Stromal cell of bone marrow (primary cell): ENCODE results near the gene PGGHG.
"Not testable (repeated sequence)": the region's sequence is repeated elsewhere in the genome, so short reads cannot be mapped to it uniquely, and the experiment has no call there.

Source experiments
- DNase-seq: peaks from one replicate; pipeline ENCODE4 v3.0.0-alpha.2; 2012; ENCODE audit warnings: low read depth

Gene PGGHG

DNA sequence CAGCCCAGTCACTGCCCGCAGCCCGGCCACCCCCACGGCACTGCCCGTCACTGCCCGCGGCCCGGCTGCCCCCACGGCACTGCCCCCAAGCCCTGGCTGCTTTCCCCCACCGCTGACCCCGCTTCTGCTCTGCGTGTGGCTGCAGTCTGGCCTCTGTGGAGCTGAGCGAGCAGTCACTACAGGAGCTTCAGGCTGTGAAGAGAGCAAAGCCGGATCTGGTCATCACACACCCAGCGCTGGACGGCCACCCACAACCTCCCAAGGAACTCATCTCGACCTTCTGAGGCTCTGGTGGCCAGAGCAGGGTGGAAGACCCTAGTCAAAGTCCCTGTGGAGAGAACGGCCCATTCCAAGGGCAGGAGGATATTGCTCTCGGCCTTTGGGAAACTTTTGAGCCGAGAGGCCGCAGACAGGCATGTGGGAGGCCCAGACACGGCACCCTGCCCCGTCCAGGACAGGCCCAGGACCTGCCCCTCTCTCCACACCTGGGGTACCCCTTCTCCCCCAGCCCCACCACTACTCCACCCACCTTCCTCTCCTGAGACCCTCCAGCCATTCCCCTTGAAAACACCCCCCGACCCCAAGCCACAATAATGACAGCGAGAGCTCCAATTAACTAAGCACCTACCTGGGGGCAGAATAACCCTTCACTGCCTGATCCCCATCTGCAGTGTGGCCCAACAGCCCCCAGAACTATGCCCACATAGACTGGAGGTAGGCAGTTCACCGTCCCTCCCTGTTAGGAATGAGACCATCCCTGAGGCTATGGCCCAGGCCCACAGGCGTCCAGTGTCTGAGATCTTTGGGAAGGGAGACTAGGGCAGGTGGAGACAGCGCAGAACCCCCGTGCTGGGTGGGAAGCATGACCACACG, 3.7 kb upstream of the PGGHG start:
- DNase-seq: no peak

DNA sequence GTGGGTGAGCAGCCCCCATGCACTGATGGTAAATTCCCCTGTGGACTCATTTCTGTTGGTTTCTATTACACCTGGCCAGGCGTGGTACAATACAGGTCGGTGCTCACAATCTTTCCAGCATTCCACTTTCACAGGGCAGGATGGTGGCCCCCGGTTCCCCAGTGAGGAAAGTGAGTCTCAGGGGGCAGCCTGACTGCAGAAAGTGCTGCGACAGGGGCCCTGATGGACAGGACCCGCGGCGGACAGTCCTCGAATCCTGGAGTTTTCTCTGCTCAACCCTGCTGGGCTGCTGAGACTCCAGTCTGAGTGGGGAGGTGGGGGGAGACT, 3.1 kb upstream of the PGGHG start:
- no peak for DNase-seq

DNA sequence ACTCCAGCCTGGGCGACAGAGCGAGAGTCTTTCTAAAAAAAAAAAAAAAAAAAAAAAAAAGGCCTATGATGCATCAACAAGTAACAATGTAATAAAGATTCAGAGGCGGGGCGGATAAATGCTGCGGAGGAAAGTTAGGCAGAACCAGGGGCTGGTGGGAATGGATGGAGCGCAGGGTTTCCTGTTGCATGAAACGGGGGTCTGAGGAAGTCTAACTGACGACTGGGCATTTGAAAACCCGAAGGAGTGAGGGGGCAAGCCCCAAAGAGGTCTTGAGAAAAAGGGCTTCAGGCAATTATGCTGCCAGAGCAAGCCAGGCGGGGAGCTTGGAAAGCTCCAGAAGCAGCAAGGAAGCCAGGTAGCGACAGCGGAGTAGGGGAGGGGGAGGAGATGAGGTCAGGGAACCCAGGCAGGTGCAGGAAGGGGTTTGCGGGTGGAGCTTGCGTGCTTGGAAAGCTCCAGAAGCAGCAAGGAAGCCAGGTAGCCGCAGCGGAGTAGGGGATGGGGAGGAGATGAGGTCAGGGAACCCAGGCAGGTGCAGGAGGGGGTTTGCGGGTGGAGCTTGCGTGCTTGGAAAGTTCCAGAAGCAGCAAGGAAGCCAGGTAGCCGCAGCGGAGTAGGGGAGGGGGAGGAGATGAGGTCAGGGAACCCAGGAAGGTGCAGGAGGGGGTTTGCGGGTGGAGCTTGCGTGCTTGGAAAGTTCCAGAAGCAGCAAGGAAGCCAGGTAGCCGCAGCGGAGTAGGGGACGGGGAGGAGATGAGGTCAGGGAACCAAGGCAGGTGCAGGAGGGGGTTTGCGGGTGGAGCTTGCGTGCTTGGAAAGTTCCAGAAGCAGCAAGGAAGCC, 1.7 kb upstream of the PGGHG start:
- not testable (repeated sequence) for DNase-seq

DNA sequence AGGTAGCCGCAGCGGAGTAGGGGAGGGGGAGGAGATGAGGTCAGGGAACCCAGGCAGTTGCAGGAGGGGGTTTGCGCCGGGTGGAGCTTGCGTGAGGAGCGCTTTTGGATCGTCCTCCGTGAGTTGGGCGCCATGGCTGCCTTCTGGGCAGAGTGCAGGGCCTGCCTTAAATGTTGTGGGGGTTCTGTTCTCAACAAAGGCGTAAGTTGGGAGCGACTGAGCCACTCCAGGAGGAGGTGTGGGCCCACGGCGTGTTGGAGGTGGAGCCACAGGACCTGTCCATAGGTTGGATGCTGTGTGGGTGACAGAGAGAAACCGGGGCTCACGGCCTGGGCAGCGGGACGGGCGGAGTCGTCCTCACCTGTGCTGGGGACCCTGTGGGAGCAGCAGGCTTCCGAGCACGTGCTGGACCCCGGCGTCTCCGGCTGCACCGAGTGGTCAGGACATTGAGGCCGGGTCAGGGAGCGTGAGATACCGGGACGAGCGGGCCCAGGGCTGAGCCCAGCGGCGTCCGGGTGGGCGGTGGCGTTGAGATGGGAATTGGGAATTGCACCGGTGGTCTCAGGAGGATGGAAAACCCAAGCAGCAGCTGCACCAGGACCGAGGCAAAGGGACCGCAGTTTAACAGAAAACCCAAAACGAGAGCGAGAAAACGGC, 977 bp upstream of the PGGHG start:
- DNase-seq: no peak

DNA sequence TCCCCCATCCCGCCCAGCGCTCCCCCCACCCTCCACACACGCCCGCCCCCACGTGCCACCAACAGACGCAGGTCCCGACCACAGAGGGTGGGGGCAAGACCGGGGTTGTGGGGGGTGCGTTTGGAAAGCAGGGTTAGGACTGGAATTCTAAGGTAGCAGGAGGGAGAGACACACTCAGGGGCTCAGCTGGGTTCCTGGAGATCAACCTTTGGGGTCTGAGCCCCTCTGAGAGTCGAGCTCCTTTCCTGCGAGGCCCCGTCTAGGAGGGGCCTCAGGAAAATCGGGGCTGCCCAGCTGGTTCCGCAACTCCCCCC, 429 bp downstream of the PGGHG start:
- no peak for DNase-seq

DNA sequence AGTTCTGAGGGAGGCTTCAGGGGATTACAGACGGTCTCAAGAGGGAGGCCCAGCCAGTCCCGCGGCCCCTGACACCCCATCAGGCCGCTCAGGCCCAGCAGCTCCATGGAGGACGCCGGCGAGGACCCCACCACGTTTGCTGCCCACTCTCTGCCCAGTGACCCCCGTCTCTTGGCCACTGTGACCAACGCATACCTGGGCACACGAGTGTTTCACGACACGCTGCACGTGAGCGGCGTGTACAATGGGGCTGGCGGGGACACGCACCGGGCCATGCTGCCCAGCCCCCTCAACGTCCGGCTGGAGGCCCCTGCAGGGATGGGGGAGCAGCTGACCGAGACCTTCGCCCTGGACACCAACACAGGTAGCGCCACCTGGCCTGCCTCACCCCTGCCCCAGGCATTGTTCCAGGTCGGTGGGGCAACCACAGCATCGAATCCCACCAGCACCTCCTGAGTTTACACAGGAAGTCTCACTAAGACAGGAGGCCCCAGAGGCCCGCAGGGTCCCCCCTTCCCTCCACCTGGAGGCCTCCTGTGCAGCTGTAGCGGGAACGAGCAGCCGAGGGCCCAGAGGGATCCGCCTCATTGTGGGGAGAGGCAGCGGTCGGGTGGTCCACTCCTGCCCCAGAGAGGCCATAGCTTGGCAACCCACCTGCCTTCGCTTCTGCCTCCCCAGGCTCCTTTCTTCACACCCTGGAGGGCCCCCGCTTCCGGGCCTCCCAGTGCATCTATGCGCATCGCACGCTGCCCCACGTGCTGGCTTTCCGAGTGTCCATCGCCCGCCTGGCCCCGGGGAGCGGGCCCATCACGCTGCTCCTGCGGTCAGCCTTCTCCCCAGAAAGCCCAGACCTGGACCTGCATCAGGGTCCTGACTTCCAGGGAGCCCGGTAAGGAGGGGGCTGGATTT, 1.0 kb downstream of the PGGHG start:
- no peak for DNase-seq

DNA sequence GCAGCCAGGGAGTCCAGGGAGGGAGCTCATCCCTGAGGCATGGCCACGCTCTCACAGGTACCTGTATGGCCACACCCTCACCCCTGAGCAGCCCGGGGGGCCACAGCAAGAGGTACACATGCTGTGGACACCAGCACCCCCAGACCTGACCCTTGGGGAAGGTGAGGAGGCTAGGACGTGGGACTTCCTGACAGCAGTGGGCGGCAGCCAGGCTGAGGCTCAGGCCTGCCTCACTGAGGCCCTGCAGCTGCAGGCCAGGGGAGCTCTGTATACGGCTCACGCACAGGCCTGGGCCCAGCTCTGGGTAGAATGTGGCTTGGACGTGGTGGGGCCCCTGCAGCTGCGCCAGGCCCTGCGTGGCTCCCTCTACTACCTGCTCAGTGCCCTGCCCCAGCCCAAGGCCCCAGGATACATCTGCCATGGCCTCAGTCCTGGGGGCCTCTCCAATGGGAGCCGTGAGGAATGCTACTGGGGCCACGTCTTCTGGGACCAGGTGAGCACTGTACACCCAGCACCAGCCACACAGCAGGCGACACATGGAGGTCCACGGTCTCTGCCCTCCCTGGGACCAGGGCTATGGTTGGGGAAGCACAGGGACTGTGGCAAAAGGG, 1.8 kb downstream of the PGGHG start:
- DNase-seq: no peak

DNA sequence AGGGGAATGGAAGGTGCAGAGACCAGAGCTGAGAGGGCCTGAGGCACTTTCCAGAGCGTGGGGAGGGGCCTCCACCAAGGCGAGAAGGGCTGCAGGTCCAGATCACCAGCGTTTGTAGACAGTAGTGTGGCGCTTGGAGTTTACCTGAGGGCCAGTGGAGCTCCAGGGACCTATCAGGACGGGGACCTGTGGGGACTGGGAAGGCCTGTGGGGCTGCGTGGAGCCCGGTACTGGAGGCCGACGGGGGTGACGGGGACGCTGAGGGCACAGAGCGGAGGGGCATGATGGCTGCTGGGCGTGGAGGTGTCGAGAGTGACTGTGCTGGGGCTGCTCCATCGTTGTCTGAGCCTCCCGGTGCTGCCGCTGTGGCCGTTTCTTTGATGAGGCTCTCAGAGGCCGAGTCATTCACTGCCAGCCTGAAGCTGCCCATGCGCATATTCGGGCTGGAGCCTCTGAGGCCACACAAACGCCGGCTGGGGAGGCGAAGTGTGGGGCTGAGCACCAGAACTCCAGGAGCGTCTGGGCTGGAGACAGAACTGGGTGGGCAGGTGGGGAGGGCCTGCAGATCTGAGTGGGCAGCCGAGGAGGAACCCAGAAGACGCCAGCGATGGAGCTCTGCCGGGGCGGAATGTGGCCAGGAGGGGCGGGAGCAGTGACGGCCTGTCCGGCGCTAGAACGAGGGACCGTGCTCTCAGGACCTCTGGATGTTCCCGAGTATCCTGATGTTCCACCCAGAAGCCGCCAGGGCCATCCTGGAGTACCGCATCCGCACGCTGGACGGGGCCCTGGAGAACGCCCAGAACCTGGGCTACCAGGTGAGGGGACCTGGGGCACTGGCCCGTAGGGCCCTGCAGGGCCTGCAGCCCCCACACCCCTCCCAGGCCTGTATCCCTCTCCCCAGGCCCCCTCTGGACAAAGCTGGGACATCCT, 2.6 kb downstream of the PGGHG start:
- no peak for DNase-seq

DNA sequence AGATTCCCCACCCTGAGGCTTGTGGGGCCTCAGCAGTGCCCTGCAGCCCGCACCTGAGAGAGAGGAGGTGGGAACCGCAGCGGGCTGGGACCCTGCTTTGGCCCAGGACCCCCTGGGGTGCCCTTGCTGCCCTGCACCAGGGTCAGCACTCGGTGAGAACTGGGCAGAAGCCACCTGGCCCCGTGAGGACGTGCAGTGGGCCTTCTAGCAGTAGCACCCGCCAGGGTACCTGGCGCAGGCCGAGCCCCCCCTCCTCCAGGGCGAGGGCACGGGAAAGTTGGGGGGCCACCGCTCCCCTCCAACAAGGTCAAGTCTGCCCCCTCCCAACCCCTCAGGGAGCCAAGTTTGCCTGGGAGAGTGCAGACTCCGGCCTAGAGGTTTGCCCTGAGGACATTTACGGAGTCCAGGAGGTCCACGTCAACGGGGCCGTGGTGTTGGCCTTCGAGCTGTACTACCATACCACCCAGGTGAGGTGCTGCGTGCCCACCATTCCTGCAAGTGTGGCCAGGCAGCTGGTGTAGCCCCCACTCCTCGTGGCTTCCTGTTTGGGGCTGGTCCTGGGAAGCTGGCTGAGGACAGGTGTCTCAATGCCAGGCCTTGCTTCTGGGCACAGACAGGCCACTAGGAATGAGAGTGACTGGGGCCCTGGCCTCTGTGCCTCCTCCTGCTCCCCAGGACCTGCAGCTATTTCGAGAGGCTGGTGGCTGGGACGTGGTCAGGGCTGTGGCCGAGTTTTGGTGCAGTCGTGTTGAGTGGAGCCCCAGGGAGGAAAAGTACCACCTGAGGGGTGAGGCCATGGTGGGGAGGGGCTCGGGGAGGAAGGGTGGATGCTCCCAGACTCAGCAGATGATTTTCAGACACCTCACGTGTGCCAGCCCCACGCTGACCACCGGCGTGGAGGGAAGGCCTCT, 3.5 kb downstream of the PGGHG start:
- DNase-seq: no peak

DNA sequence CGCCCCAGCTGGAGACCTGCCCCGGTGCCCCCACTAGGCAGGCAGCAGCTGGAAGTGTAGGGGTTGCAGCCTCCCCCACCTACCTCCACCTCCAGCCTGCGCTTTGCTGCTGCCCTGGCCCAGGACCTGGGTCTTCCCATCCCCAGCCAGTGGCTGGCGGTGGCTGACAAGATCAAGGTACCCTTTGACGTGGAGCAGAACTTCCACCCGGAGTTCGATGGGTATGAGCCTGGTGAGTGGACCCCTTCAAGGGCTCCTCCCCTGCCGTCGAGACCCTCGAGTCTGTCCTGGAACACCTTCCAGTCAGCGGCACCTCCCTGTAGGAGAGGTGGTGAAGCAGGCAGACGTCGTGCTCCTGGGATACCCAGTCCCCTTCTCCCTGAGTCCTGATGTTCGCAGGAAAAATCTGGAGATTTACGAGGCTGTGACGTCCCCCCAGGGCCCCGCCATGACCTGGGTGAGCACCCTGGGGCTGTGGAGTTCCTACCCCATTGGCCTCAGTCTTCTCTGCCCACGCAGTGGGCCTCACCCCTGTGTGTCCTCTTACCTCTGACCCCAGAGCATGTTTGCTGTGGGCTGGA, 4.4 kb downstream of the PGGHG start:
- no peak for DNase-seq

DNA sequence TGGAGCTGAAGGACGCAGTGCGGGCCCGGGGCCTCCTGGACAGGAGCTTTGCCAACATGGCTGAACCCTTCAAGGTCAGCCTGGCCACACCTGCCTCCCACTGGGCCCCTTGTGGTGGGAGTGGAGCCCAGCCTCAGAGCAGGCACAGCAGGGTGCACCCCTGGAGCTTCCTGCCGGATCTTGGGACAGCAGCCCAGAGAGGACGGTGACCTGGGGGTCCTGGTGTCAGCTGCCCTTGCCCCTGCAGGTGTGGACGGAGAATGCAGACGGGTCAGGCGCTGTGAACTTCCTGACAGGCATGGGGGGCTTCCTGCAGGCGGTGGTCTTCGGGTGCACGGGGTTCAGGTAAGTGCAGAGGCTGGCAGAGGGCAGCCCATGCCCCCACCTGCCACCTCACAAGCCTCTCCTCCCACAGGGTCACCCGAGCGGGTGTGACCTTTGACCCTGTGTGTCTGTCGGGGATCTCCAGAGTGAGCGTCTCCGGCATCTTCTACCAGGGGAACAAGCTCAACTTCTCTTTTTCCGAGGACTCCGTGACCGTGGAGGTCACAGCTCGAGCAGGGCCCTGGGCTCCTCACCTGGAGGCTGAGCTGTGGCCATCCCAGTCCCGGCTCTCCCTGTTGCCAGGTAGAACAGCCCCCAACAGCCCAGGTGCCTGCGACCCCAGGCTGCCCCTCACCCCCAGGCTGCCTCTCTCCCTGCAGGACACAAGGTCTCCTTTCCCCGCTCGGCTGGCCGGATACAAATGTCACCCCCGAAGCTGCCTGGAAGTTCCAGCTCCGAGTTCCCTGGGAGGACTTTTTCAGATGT, 5.1 kb downstream of the PGGHG start:
- DNase-seq: no peak

DNA sequence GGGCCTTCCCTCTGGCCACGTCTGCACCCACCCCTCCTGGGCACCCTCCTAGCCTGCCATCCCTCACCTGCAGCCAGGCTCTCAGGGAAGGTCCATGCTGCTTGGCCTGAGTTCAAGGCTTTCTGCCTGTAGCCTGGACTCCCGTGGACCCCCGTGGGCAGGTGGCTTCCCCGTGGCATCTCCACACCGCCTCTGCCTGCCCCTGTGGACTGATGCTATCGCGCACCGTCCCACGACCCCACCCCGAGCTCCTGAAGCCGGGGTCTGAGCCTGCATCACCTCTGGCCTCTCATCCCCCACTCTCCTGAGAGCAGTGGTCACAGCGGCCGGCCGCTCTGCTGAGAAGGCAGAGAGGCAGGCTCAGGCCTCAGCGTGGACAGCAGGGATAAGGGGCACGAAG, 5.9 kb downstream of the PGGHG start:
- no peak for DNase-seq

DNA sequence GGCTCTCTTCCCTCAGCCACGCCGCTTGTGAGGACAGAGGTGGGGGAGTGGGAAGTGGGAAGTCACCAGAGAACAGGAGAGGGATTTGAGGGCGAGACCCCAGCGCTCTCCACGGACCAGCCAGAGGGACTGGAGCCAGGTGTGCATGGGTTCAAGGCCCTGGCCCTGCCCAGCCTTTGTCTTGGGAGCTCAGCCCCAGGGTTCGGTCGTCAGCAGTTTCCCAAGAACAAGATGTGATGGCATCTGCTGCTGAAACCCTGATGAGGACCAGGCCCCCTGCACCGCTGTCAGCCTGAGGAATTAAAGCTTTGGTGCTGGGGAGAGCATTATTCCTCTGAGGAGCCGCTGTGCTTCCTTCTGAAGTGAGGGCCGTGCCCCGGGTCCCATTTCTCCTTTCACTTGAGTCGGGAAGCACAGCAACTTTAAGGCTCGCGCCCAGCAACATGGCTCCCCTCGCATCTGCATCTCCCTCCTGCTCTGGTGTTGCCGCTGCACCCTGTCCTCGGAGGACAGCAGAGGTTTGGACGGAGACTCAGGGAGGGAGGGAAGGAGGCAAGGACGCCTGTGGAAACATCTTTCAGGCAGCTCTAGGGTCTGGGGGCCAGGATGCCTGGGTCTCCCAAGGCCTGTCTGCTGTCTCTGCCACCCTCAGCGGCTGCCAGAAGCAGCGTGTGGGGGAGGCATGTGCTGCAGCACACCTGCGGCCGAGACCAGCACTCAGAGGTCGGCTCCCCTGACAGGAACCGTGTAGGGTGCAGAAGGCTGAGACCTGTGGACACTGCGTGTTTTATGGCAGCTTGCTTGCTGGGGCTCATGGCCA, 6.6 kb downstream of the PGGHG start:
- no peak for DNase-seq

DNA sequence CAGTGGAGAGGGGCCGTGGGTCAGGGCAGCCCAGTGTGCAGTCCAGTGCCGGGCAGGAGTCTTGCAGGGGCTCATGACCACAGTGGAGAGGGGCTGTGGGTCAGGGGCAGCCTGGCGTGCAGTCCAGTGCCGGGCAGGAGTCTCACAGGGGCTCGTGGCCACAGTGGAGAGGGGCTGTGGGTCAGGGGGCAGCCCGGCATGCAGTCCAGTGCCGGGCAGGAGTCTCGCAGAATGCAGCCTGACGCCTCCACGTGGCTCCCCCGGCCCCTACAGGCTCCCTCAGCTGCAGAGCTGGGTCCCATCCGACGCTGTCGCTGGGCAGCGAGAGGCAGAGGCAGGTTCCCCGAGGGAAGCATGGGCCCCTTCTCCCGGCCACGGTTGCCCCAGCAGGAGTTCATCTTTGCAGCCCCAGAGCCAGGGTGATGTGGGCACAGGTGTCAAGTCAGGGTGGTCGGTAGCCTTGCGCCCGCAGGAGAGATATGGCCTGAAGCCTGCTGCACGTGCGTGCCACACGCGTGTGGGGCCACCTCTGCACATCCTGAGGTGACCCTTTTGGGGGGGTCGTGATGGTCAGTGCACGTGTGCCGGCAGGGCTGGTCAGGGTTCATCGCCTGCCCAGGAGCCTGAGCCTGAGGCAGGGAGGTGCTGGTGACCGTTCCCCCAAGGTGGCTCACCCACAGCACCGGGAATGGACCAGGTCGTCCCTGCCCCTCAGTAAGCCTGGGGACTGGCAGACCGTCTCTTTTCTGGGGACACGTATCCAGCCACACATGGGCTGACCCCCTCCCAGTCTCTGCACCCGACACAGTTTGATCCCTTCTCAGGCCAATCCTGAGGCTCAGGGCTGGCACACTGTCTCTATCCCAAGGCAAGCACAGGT, 7.5 kb downstream of the PGGHG start:
- DNase-seq: no peak

DNA sequence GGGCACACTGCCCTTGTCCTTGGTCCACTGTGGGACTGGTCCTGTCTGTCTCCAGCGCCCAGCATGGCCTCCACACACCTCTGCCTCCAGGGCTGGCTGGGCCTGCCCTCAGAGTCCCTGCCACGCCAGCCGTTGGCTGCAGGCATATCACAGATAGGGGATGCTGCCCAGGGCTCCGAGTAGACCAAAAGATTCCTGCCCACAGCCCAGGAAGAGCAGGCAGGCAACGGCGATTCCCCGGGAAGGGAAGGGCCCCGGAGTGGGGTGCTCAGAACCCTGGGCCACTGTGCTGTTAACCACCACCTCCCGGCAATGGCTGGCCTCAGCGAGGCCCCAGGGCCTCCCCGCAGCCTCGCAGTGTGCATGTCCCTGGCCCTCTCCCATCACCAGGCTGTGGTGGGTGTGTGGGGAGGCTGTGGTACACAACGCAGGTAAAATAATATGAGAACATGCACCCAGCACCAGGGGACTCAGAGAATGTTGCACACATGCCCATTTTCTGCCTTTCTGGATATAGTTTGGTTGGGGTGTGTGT, 8.2 kb downstream of the PGGHG start:
- no peak for DNase-seq
